H9 (cell line): ENCODE measurements around the gene ENDOV. TPM values are rescaled to one million over a fixed set of nuclear protein-coding genes. Genes with fewer than 3 reads are reported as not detected.

Experiments used
- DNase-seq: peaks from one replicate; pipeline ENCODE4 v3.0.0-alpha.2; 2017
- H2AFZ ChIP-seq: one replicate; pipeline ENCODE4 v1.6.1; 2013; ENCODE audit warnings: mild to moderate bottlenecking, low read length, control low read depth, moderate library complexity
- H2AK5ac ChIP-seq: 2 replicates; pipeline ENCODE4 v1.6.1; 2013; ENCODE audit warnings: low read length, control low read depth, mixed read lengths; ENCODE audit not compliant: insufficient read length
- H2BK120ac ChIP-seq: one replicate; pipeline ENCODE4 v1.6.1; 2013; ENCODE audit warnings: low read depth, mild to moderate bottlenecking, low read length, control low read depth, inconsistent platforms; ENCODE audit not compliant: poor library complexity, severe bottlenecking
- H2BK12ac ChIP-seq: 2 replicates; pipeline ENCODE4 v1.6.1; 2013; ENCODE audit warnings: low read length, control low read depth, mixed read lengths, low read depth; ENCODE audit not compliant: insufficient read length
- H2BK15ac ChIP-seq: 2 replicates; pipeline ENCODE4 v1.6.1; 2013; ENCODE audit warnings: low read depth, low read length, control low read depth
- H2BK20ac ChIP-seq: one replicate; pipeline ENCODE4 v1.6.1; 2013; ENCODE audit warnings: low read depth, mild to moderate bottlenecking, low read length, control low read depth, inconsistent platforms; ENCODE audit not compliant: poor library complexity, severe bottlenecking
- H2BK5ac ChIP-seq: 2 replicates; pipeline ENCODE4 v1.6.1; 2013; ENCODE audit warnings: low read length, control low read depth, mixed read lengths; ENCODE audit not compliant: insufficient read length
- H3K14ac ChIP-seq: 2 replicates; pipeline ENCODE4 v1.6.1; 2013; ENCODE audit warnings: low read length, control low read depth; ENCODE audit not compliant: insufficient read depth
- H3K18ac ChIP-seq: 2 replicates; pipeline ENCODE4 v1.6.1; 2013; ENCODE audit warnings: low read depth, mild to moderate bottlenecking, mixed read lengths, low read length, control low read depth; ENCODE audit not compliant: insufficient read length
- H3K23ac ChIP-seq: 2 replicates; pipeline ENCODE4 v1.6.1; 2013; ENCODE audit warnings: low read length, control low read depth, mixed read lengths, low read depth; ENCODE audit not compliant: insufficient read length
- H3K23me2 ChIP-seq: 2 replicates; pipeline ENCODE4 v1.6.1; 2013; ENCODE audit warnings: low read depth, mild to moderate bottlenecking, mixed read lengths, low read length, control low read depth; ENCODE audit not compliant: insufficient read length, poor library complexity, severe bottlenecking
- H3K27ac ChIP-seq: 2 replicates; pipeline ENCODE4 v1.5.1; 2013; ENCODE audit warnings: low read length, control low read depth, mixed read lengths, low read depth; ENCODE audit not compliant: insufficient read length
- H3K27me3 ChIP-seq: 2 replicates; pipeline ENCODE4 v1.6.1; 2013; ENCODE audit warnings: low read length, control low read depth, inconsistent platforms; ENCODE audit not compliant: insufficient read depth
- H3K4ac ChIP-seq: 2 replicates; pipeline ENCODE4 v1.6.1; 2013; ENCODE audit warnings: low read depth, mild to moderate bottlenecking, control low read depth, inconsistent platforms, low read length, moderate library complexity
- H3K4me1 ChIP-seq: 2 replicates; pipeline ENCODE4 v1.6.1; 2013; ENCODE audit warnings: low read length, control low read depth, inconsistent platforms; ENCODE audit not compliant: insufficient read depth
- H3K4me2 ChIP-seq: 2 replicates; pipeline ENCODE4 v1.6.1; 2013; ENCODE audit warnings: low read length, control low read depth, mixed read lengths; ENCODE audit not compliant: insufficient read length, insufficient read depth
- H3K56ac ChIP-seq: 2 replicates; pipeline ENCODE4 v1.6.1; 2013; ENCODE audit warnings: low read depth, mild to moderate bottlenecking, mixed read lengths, low read length, control low read depth; ENCODE audit not compliant: insufficient read length
- H3K79me1 ChIP-seq: 2 replicates; pipeline ENCODE4 v1.6.1; 2013; ENCODE audit warnings: low read depth, mild to moderate bottlenecking, moderate library complexity, low read length, control low read depth, inconsistent platforms; ENCODE audit not compliant: insufficient read depth, poor library complexity, severe bottlenecking
- H3K79me2 ChIP-seq: 2 replicates; pipeline ENCODE4 v1.6.1; 2013; ENCODE audit warnings: low read length, control low read depth, inconsistent platforms; ENCODE audit not compliant: insufficient read depth
- H3K9ac ChIP-seq: 2 replicates; pipeline ENCODE4 v1.6.1; 2013; ENCODE audit warnings: low read length, control low read depth, mixed read lengths; ENCODE audit not compliant: insufficient read length; ENCODE audit errors: extremely low read depth
- H3K9me3 ChIP-seq: one replicate; pipeline ENCODE4 v1.6.1; 2013; ENCODE audit warnings: low read depth, low read length, inconsistent platforms; ENCODE audit not compliant: control insufficient read depth
- H3T11ph ChIP-seq: one replicate; pipeline ENCODE4 v1.6.1; 2013; ENCODE audit warnings: mild to moderate bottlenecking, low read length, control low read depth, inconsistent platforms
- H4K20me1 ChIP-seq: one replicate; pipeline ENCODE4 v1.6.1; 2013; ENCODE audit not compliant: control insufficient read depth, insufficient read length, insufficient read depth
- H4K5ac ChIP-seq: 2 replicates; pipeline ENCODE4 v1.6.1; 2013; ENCODE audit warnings: low read depth, mild to moderate bottlenecking, mixed read lengths, low read length, control low read depth; ENCODE audit not compliant: insufficient read length
- H4K8ac ChIP-seq: replicated peaks from 2 replicates; pipeline ENCODE4 v1.6.1; 2013; ENCODE audit warnings: low read length, control low read depth, mixed read lengths, low read depth; ENCODE audit not compliant: insufficient read length
- H4K91ac ChIP-seq: 2 replicates; pipeline ENCODE4 v1.6.1; 2013; ENCODE audit warnings: low read depth, mild to moderate bottlenecking, moderate library complexity, mixed read lengths, low read length, control low read depth; ENCODE audit not compliant: insufficient read length
- H3K27ac Mint-ChIP-seq, 3 experiments: 2 replicates in 2 of 3; 3 replicates in 1 of 3; pipeline ENCODE4 v1.8.0; 2020 to 2021; ENCODE audit warnings: mixed read lengths in 3 of 3, mild to moderate bottlenecking in 1 of 3, moderate library complexity in 1 of 3
- H3K27me3 Mint-ChIP-seq: 2 replicates; pipeline ENCODE4 v1.8.0; 2021; ENCODE audit warnings: low read depth, mild to moderate bottlenecking, moderate library complexity, mixed read lengths
- H3K36me3 Mint-ChIP-seq, 3 experiments: 2 replicates in 2 of 3; 3 replicates in 1 of 3; pipeline ENCODE4 v1.8.0; 2020 to 2021; ENCODE audit warnings: low read depth in 3 of 3, mixed read lengths in 3 of 3; ENCODE audit not compliant: insufficient read depth in 1 of 3
- H3K4me1 Mint-ChIP-seq, 2 experiments: 2 replicates each; pipeline ENCODE4 v1.8.0; 2020; ENCODE audit warnings: mixed read lengths in 2 of 2
- H3K4me3 Mint-ChIP-seq, 2 experiments: 2 replicates in 1 of 2; 3 replicates in 1 of 2; pipeline ENCODE4 v1.8.0; 2020 to 2021; ENCODE audit warnings: mild to moderate bottlenecking in 2 of 2, mixed read lengths in 2 of 2, moderate library complexity in 1 of 2
- H3K9me3 Mint-ChIP-seq, 2 experiments: 2 replicates in 1 of 2; 3 replicates in 1 of 2; pipeline ENCODE4 v1.8.0; 2020; ENCODE audit warnings: mild to moderate bottlenecking in 2 of 2, mixed read lengths in 2 of 2, moderate library complexity in 1 of 2
- WGBS: extraction: QIAGEN DNeasy Blood & Tissue Kit; methylation state at CpG from one replicate; pipeline ENCODE4 v1.1.7; 2013; ENCODE audit warnings: missing lambda C conversion rate, low lambda C conversion rate, mixed read lengths; ENCODE audit not compliant: insufficient read length; ENCODE audit errors: extremely low coverage; 5-methylcytosine and 5-hydroxymethylcytosine counted together
- total RNA-seq: library from RNA; stranded (reverse); gene quantifications from 2 replicates; pipeline ENCODE4 v1.2.1, GENCODE V29; 2021
- TF ChIP-seq, protein P1 (sequence below): fragments of 200-600 bp; sonication (generic); conservative IDR thresholded peaks from 3 replicates; pipeline ENCODE4 v1.8.0; 2021; ENCODE audit warnings: antibody characterized with exemption, mild to moderate bottlenecking

ENDOV gene
- total RNA-seq, 1 experiment from 2014 or later: 17.1 TPM

DNA sequence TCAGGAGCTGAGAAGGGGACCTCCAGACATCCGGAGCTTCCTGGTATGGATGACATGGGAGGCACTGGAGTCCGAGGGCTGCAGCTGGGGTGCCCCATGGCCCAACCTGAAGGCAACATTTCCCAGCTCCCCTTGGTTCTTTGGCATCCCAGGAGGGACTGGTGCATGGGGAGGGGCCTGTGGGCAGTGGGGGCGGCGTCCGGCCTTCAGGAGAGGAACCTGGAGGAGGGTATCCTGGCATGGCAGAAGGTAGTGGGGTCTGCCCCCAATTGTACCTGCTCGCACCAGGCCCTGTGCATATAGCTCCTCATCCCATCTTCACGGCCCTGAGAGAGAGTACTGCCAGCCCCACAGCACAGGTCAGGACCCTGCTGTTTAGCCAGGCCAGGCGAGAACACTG is 49.5 kb downstream of the ENDOV start:
- Histone ChIP-seq H3K4me2 (no peak overlapping the region), H2BK120ac (no peak overlapping the region), H3K27ac (no peak overlapping the region), H2BK12ac (no peak overlapping the region), H3K79me2 (no peaks in the 10 kb centered on the region), H2BK20ac (no peak overlapping the region), H2AFZ (no peak overlapping the region), H4K91ac (no peak overlapping the region), H3K9ac (no peak overlapping the region), H3K18ac (no peak overlapping the region), H3K4ac (no peak overlapping the region), H4K8ac (no peak overlapping the region), H3T11ph (no peak overlapping the region), H4K5ac (no peak overlapping the region), H3K4me1 (no peaks in the 10 kb centered on the region), H3K79me1 (no peaks in the 10 kb centered on the region), H2AK5ac (no peak overlapping the region), H4K20me1 (no peaks in the 10 kb centered on the region), H2BK5ac (no peak overlapping the region), H3K14ac (no peak overlapping the region), H2BK15ac (no peak overlapping the region), H3K56ac (no peak overlapping the region), H3K27me3 (no peaks in the 10 kb centered on the region), H3K9me3 (no peaks in the 10 kb centered on the region), H3K23me2 (no peaks in the 10 kb centered on the region), H3K23ac (no peak overlapping the region)
- Mint-ChIP-seq H3K9me3 (no peaks in the 10 kb centered on the region; a peak in 1 of 5 replicates), H3K4me3 (no peak overlapping the region), H3K27me3 (peaks cover 75% of the 10 kb centered on the region), H3K4me1 (peaks cover 0 to 14% of the 10 kb centered on the region in 2 experiments; a peak in 2 of 4 replicates), H3K36me3 (peaks cover 0 to 11% (median 0%) of the 10 kb centered on the region in 3 experiments; a peak in 1 of 7 replicates), H3K27ac (no peak overlapping the region; a peak in 1 of 7 replicates)
- no CpG with 5 or more reads among the region's 8 CpGs for WGBS
- TF ChIP-seq, protein P1, sequence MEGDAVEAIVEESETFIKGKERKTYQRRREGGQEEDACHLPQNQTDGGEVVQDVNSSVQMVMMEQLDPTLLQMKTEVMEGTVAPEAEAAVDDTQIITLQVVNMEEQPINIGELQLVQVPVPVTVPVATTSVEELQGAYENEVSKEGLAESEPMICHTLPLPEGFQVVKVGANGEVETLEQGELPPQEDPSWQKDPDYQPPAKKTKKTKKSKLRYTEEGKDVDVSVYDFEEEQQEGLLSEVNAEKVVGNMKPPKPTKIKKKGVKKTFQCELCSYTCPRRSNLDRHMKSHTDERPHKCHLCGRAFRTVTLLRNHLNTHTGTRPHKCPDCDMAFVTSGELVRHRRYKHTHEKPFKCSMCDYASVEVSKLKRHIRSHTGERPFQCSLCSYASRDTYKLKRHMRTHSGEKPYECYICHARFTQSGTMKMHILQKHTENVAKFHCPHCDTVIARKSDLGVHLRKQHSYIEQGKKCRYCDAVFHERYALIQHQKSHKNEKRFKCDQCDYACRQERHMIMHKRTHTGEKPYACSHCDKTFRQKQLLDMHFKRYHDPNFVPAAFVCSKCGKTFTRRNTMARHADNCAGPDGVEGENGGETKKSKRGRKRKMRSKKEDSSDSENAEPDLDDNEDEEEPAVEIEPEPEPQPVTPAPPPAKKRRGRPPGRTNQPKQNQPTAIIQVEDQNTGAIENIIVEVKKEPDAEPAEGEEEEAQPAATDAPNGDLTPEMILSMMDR: no peak
- no peak for DNase-seq
